Stimulated activated CD8-positive, alpha-beta memory T cell treated with anti-CD3 and anti-CD28 coated beads, Interleukin-4, amount 100 ng/mL, for 4 hours (primary cell): ENCODE measurements around the gene EIF4A2.
A peak's percentile ranks its signal among the peaks of the same experiment; 100 is the strongest.

Source experiments
- DNase-seq, 2 donors: peaks; one replicate each; pipeline ENCODE4 v3.0.0-alpha.2; 2020; ENCODE audit warnings: low read depth in 2 of 2, low spot score in 1 of 2

Gene EIF4A2

GRCh38 chr3:186783058-186783730 lies at the start of gene EIF4A2:
EIF4A2 (plus strand) TSS chr3:186783577; CDS start chr3:186783611, 34 bp downstream.
- DNase-seq: peak; percentile 78 to 81

- DNase-seq: no peak
These were observed 40.6 kb upstream of the EIF4A2 start for GRCh38 chr3:186742618-186743380.

GRCh38 chr3:186743666-186744065 lies 39.7 kb upstream of the EIF4A2 start:
- DNase-seq: no peak

GRCh38 chr3:186746008-186746407 lies 37.4 kb upstream of the EIF4A2 start:
- no peak for DNase-seq

- DNase-seq: no peak
These were observed 33.1 kb upstream of the EIF4A2 start for GRCh38 chr3:186750316-186750715.

GRCh38 chr3:186751480-186751879 lies 31.9 kb upstream of the EIF4A2 start:
- no peak for DNase-seq

GRCh38 chr3:186754006-186754405 lies 29.4 kb upstream of the EIF4A2 start:
- DNase-seq: no peak

GRCh38 chr3:186754871-186755270 lies 28.5 kb upstream of the EIF4A2 start:
- DNase-seq: no peak

GRCh38 chr3:186757214-186757613 lies 26.2 kb upstream of the EIF4A2 start:
- no peak for DNase-seq

- DNase-seq: no peak
These were observed 25.6 kb upstream of the EIF4A2 start for GRCh38 chr3:186757686-186758220.

GRCh38 chr3:186759231-186759930 lies 24.0 kb upstream of the EIF4A2 start:
- no peak for DNase-seq

- DNase-seq: no peak
These were observed 23.1 kb upstream of the EIF4A2 start for GRCh38 chr3:186760141-186760833.

GRCh38 chr3:186760897-186761447 lies 22.4 kb upstream of the EIF4A2 start:
- DNase-seq: no peak

GRCh38 chr3:186772281-186772694 lies 11.1 kb upstream of the EIF4A2 start:
- no peak for DNase-seq

GRCh38 chr3:186772701-186773417 lies 10.5 kb upstream of the EIF4A2 start:
- peak; percentile 27 to 59 for DNase-seq

GRCh38 chr3:186775999-186776398 lies 7.4 kb upstream of the EIF4A2 start:
- DNase-seq: no peak

GRCh38 chr3:186779204-186779603 lies 4.2 kb upstream of the EIF4A2 start:
- no peak for DNase-seq

GRCh38 chr3:186782542-186783057 lies 777 bp upstream of the EIF4A2 start:
- DNase-seq: no peak

GRCh38 chr3:186783731-186784515 lies 546 bp downstream of the EIF4A2 start:
- DNase-seq: peak; percentile 47 to 65
